ENCODE results near the gene SHISA4.

The SHISA4 gene

DNA sequence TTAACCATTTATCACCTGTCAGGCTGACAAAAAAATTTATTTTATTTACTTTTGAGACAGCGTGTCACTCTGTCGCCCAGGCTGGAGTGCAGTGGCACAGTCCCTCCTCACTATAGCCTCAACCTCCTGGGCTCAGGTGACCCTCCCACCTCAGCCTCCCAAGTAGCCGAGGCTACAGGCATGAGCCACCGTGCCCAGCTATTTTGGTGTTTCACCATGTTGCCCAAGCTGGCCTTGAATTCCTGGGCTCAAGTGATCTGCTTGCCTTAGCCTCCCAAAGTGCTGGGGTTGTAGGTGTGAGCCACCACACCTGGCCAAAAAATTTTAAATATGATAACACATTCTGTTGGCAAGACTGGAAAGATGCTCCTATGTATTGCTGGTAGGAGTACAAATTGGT, 48.6 kb upstream of the SHISA4 start:
- Histone ChIP-seq H3K4me1 (ENCODE audit: control insufficient read depth, insufficient read depth, low read length) (no peaks in the 10 kb centered on the region), H3K36me3 (ENCODE audit: control insufficient read depth in 2 of 2, insufficient read depth in 1 of 2, low read length in 2 of 2) (peaks cover 8 to 28% of the 10 kb centered on the region in 2 experiments; a peak in 2 of 3 replicates), H3K4me3 (ENCODE audit: low read depth, low read length) (no peak overlapping the region), H3K9me3 (ENCODE audit: control insufficient read depth, insufficient read depth, low read depth, low read length) (no peaks in the 10 kb centered on the region), H3K27ac (ENCODE audit: extremely low read depth, low read depth, low read length) (no peak overlapping the region)
- CTCF ChIA-PET = interaction anchor here (1.0 kb wide), 1 partner anchor 8 kb away, joined by 3 read pairs; no protein-coding TSS in a partner anchor
- TF ChIP-seq, protein P1, sequence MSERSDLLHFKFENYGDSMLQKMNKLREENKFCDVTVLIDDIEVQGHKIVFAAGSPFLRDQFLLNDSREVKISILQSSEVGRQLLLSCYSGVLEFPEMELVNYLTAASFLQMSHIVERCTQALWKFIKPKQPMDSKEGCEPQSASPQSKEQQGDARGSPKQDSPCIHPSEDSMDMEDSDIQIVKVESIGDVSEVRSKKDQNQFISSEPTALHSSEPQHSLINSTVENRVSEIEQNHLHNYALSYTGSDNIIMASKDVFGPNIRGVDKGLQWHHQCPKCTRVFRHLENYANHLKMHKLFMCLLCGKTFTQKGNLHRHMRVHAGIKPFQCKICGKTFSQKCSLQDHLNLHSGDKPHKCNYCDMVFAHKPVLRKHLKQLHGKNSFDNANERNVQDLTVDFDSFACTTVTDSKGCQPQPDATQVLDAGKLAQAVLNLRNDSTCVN (tag by site-specific recombination; optimal IDR thresholded peaks at IDR 0.05) = no peak
- TF ChIP-seq ZNF404 (tag by site-specific recombination; IDR thresholded peaks at IDR 0.05) (no peak), ZNF184 (tag by site-specific recombination; IDR thresholded peaks at IDR 0.05) (no peak), ZNF777 (tag by site-specific recombination; IDR thresholded peaks at IDR 0.05; ENCODE audit: borderline replicate concordance) (no peak), ZNF571 (tag by site-specific recombination; IDR thresholded peaks at IDR 0.05) (no peak), BCL11B (tag by site-specific recombination; IDR thresholded peaks at IDR 0.05; ENCODE audit: low read depth) (no peak), ZNF707 (tag by site-specific recombination; IDR thresholded peaks at IDR 0.05) (no peak), ZNF704 (tag by site-specific recombination; IDR thresholded peaks at IDR 0.05) (no peak), ZNF514 (tag by site-specific recombination; IDR thresholded peaks at IDR 0.05) (no peak), ZNF548 (tag by site-specific recombination; IDR thresholded peaks at IDR 0.05) (no peak), ZNF2 (tag by site-specific recombination; IDR thresholded peaks at IDR 0.05) (no peak), ZNF830 (tag by site-specific recombination; IDR thresholded peaks at IDR 0.05; ENCODE audit: low read depth) (no peak), ZNF664 (tag by site-specific recombination; IDR thresholded peaks at IDR 0.05) (no peak), ZNF626 (tag by site-specific recombination; IDR thresholded peaks at IDR 0.05) (no peak), ZFP41 (tag by site-specific recombination; IDR thresholded peaks at IDR 0.05; ENCODE audit: borderline replicate concordance) (no peak), ZNF311 (tag by site-specific recombination; IDR thresholded peaks at IDR 0.05; ENCODE audit: borderline replicate concordance) (no peak)
- TF ChIP-seq, protein P2, sequence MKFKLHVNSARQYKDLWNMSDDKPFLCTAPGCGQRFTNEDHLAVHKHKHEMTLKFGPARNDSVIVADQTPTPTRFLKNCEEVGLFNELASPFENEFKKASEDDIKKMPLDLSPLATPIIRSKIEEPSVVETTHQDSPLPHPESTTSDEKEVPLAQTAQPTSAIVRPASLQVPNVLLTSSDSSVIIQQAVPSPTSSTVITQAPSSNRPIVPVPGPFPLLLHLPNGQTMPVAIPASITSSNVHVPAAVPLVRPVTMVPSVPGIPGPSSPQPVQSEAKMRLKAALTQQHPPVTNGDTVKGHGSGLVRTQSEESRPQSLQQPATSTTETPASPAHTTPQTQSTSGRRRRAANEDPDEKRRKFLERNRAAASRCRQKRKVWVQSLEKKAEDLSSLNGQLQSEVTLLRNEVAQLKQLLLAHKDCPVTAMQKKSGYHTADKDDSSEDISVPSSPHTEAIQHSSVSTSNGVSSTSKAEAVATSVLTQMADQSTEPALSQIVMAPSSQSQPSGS (tag by site-specific recombination; IDR thresholded peaks at IDR 0.05; ENCODE audit: low read depth) = no peak
- TF ChIP-seq, protein P3, sequence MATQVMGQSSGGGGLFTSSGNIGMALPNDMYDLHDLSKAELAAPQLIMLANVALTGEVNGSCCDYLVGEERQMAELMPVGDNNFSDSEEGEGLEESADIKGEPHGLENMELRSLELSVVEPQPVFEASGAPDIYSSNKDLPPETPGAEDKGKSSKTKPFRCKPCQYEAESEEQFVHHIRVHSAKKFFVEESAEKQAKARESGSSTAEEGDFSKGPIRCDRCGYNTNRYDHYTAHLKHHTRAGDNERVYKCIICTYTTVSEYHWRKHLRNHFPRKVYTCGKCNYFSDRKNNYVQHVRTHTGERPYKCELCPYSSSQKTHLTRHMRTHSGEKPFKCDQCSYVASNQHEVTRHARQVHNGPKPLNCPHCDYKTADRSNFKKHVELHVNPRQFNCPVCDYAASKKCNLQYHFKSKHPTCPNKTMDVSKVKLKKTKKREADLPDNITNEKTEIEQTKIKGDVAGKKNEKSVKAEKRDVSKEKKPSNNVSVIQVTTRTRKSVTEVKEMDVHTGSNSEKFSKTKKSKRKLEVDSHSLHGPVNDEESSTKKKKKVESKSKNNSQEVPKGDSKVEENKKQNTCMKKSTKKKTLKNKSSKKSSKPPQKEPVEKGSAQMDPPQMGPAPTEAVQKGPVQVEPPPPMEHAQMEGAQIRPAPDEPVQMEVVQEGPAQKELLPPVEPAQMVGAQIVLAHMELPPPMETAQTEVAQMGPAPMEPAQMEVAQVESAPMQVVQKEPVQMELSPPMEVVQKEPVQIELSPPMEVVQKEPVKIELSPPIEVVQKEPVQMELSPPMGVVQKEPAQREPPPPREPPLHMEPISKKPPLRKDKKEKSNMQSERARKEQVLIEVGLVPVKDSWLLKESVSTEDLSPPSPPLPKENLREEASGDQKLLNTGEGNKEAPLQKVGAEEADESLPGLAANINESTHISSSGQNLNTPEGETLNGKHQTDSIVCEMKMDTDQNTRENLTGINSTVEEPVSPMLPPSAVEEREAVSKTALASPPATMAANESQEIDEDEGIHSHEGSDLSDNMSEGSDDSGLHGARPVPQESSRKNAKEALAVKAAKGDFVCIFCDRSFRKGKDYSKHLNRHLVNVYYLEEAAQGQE (tag by site-specific recombination; IDR thresholded peaks at IDR 0.05) = no peak
- TF ChIP-seq, protein P4, sequence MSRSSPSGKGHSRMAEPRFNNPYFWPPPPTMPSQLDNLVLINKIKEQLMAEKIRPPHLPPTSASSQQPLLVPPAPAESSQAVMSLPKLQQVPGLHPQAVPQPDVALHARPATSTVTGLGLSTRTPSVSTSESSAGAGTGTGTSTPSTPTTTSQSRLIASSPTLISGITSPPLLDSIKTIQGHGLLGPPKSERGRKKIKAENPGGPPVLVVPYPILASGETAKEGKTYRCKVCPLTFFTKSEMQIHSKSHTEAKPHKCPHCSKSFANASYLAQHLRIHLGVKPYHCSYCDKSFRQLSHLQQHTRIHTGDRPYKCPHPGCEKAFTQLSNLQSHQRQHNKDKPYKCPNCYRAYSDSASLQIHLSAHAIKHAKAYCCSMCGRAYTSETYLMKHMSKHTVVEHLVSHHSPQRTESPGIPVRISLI (tag by site-specific recombination; IDR thresholded peaks at IDR 0.05) = no peak
- POLR2A ChIA-PET = interaction anchor here (1.2 kb wide), 1 partner anchor 11 kb away, joined by 5 read pairs; the partner anchor contains the start of gene IPO9

All from HEK293 (cell line).